ENCODE measurements around the gene HSPA6.
"Not testable (repeated sequence)": the region's sequence is repeated elsewhere in the genome, so short reads cannot be mapped to it uniquely, and the experiment has no call there.

DNA sequence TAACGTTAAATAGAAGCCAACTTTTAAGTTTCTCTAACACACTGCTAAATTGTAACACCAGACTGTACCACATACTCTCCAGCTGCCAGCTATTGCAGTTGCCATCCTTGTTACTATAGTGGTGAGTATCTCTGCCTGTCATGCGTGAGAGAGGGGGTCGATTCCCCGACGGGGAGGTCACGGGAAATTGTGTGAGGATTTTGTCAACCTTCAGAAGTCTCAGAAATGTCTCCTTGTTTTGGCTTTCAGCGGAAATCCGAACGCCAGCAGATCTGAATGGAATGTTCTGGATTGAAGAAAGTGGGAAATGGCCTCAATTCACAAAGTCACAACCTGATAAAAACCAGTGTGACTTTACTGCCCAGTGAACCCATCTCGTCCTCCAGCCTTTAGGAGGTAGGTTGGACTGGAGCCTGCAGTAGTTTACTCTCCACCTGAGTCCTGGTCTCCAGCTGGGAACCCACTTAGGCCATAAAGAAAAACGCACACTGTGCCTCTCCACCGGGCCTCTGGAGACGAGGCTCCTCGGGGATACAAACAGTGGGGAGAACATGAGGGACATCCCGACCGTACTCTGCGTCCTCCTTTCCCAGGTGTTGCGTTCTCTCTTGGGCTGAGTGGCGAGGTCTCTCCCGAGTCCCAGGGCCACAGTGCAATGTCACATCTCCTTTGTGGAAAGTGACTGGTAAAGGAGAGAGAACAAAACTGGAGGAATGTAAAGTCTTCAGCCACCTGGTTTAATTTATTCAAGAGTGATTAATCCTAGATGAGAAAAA is 1.1 kb upstream of the HSPA6 start:
- TF ChIP-seq, protein P1, sequence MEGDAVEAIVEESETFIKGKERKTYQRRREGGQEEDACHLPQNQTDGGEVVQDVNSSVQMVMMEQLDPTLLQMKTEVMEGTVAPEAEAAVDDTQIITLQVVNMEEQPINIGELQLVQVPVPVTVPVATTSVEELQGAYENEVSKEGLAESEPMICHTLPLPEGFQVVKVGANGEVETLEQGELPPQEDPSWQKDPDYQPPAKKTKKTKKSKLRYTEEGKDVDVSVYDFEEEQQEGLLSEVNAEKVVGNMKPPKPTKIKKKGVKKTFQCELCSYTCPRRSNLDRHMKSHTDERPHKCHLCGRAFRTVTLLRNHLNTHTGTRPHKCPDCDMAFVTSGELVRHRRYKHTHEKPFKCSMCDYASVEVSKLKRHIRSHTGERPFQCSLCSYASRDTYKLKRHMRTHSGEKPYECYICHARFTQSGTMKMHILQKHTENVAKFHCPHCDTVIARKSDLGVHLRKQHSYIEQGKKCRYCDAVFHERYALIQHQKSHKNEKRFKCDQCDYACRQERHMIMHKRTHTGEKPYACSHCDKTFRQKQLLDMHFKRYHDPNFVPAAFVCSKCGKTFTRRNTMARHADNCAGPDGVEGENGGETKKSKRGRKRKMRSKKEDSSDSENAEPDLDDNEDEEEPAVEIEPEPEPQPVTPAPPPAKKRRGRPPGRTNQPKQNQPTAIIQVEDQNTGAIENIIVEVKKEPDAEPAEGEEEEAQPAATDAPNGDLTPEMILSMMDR (IDR thresholded peaks at IDR 0.05; ENCODE audit: low read depth, low read length) = not testable (repeated sequence)
- TF ChIP-seq EZH2phosphoT487 (IDR thresholded peaks at IDR 0.05; ENCODE audit: low read depth) = not testable (repeated sequence)
